HG02938 (cell line): Measurements from ENCODE around the gene SRY.
"Not testable (repeated sequence)": the region's sequence is repeated elsewhere in the genome, so short reads cannot be mapped to it uniquely, and the experiment has no call there.

Experiments used
- ATAC-seq: cut with Tn5 transposase; IDR thresholded peaks from one replicate; pipeline ENCODE4 v1.9.1; 2021; ENCODE audit warnings: mild to moderate bottlenecking, moderate library complexity; ENCODE audit not compliant: unreplicated experiment

SRY gene

GRCh38 chrY:2787600-2787999 lies at the start of gene SRY:
SRY (minus strand) TSS chrY:2787682; CDS start chrY:2787603, 79 bp downstream.
- ATAC-seq = no peak

GRCh38 chrY:2837078-2837477 lies 49.6 kb upstream of the SRY start:
- ATAC-seq = no peak

GRCh38 chrY:2835230-2835629 lies 47.7 kb upstream of the SRY start:
- no peak for ATAC-seq

- no peak for ATAC-seq
Measured at GRCh38 chrY:2828497-2828896, 41.0 kb upstream of the SRY start.

- no peak for ATAC-seq
Measured at GRCh38 chrY:2824471-2824870, 37.0 kb upstream of the SRY start.

GRCh38 chrY:2817146-2817896 lies 29.8 kb upstream of the SRY start:
- ATAC-seq = not testable (repeated sequence)

- ATAC-seq = no peak
Measured at GRCh38 chrY:2800246-2800645, 12.8 kb upstream of the SRY start.

GRCh38 chrY:2797991-2798390 lies 10.5 kb upstream of the SRY start:
- no peak for ATAC-seq

GRCh38 chrY:2796977-2797523 lies 9.6 kb upstream of the SRY start:
- no peak for ATAC-seq

GRCh38 chrY:2789756-2790155 lies 2.3 kb upstream of the SRY start:
- ATAC-seq = no peak

- no peak for ATAC-seq
Measured at GRCh38 chrY:2786876-2787512, 488 bp downstream of the SRY start.
